GM19193 (cell line): ENCODE results near the gene PLOD3.

Source experiments
- POLR2A ChIP-seq: IDR thresholded peaks from 4 replicates; pipeline ENCODE4 v1.6.1; 2011; ENCODE audit not compliant: insufficient read depth, insufficient read length; ENCODE audit errors: extremely low read depth

The PLOD3 gene

DNA sequence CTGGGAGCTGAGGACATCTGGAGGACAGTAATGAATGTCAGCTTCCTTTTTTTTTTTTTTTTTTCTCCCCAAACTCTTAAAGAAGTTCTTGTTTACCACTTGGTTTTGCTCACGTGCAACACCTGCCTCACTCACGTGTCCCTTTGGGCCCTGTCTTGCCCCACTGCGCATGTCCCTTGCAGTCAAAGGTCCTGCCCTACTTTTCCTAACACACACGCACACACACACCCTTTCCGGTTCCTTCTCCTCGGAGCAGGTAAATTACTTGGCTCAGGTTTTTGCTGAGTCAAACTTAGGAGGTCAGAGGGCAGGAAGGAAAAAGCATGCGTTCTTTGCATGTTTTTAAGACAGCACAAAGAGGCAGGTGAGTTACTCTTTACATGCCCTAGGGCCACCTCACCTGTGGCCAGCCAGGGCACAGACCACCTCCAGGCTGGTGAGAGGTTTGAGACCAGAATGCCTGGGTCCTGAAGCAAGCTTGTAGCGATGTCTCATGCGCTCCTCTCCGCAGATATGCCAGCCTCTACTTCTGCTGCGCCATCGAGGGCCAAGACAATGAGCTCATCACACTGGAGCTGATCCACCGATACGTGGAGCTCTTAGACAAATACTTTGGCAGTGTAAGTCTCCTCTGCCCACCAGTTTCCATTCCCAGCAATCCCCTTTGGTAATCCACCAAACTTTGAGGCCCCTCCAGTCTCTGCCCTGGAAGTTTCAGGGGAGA is 60.4 kb downstream of the PLOD3 start:
- no peak for TF ChIP-seq POLR2A

DNA sequence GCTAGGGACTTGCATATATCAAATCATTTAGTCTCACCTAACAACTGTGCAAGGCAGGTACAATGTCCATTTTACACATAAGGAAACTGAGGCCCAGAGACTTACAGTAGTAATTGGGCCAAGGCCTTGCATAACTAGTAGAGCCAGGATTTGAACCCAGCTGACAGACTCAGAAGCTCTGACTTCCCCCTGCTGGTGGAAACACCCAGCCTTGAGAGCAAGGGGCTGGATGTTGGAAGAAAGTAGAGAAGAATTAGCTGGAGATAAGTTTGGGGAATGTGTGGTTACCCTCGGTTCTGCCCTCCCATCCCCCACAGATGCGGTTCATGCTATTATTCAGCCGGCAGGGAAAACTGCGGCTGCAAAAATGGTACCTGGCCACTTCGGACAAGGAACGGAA is 61.1 kb downstream of the PLOD3 start:
- TF ChIP-seq POLR2A, result no peak
